Midbrain (tissue), 1 donor: Measurements from ENCODE around the gene RBMS2.
"Not testable (repeated sequence)": the region's sequence is repeated elsewhere in the genome, so short reads cannot be mapped to it uniquely, and the experiment has no call there.

Experiments used
- DNase-seq: peaks from one replicate; lab custom pipeline; 2025; lab: John Stamatoyannopoulos, UW

Gene RBMS2, protein sequence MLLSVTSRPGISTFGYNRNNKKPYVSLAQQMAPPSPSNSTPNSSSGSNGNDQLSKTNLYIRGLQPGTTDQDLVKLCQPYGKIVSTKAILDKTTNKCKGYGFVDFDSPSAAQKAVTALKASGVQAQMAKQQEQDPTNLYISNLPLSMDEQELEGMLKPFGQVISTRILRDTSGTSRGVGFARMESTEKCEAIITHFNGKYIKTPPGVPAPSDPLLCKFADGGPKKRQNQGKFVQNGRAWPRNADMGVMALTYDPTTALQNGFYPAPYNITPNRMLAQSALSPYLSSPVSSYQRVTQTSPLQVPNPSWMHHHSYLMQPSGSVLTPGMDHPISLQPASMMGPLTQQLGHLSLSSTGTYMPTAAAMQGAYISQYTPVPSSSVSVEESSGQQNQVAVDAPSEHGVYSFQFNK

DNA sequence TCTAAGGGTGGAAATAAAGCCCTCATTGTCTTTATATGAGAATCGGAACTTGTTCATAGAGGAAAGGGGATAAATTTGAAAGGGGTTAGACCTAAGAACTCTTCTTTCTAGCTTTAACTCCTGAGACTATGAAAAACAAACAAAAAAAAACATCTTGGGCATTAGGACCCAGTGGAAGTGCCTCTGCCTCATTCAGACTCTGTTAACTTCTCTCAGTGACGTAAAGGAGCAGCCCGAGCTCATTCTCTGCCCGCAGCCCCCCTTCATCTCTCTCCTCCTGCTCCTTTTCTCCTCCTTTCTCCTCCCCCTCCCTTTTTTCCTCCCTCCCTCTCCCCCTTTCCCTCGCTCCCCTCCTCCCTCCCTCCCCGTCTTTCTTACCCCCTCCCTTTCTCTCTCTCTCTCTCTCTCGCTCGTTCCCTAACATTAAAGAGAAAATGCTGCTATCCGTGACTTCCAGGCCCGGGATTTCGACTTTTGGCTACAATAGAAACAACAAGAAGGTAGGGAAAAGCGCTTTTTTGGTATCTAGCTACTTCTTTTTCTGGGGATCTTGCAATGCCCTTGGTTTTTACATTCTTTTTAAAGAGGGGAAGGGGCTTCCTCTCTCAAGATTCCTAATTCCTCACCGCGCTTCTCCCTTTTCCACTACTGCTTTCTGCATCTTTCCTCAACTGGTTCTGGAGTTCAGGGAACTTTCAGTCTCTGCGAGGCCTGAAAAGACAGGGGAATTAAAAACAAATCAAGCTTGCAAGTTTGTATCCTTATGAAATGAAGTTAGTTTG is at the start of gene RBMS2:
RBMS2 (plus strand) TSS at position 231 of the 782 bp plus-strand sequence; CDS start at position 435, 204 bp downstream.
- DNase-seq = peak; percentile 82

DNA sequence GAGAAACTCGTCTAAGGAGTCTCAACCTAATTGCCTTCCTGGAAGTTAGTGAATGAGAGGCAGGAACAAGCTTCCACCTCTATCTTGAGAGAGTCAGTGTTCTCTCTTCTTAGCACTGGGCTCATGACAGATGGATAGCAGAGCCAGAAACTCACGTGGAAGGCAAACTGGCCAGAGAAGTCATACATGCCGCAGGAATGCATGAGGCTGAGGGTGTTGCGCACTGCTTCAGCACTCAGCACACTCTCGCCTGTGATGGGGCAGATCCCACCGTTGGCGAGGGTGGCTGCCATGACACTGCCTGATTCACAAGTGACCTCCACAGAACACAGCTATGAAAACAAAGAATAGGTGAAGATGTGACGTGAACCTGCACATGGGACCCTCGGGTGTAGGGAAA is 47.2 kb upstream of the RBMS2 start:
- DNase-seq = no peak

DNA sequence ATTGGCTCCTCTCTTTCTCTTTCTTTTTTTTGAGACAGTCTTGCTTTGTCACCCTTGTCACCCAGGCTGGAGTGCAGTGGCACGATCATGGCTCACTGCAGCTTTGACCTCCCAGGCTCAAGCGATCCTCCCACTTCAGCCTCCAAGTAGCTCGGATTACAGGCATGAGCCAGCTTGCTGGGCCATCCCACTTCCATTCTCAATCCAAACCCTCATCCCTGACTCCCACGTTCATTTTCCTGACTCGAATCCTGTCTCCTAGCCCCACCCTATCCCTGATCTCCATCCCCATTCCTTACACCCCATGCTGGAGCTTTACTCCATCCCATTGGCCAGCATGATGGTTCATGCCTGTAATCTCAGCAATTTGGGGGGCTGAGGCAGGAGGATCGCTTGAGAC is 45.5 kb upstream of the RBMS2 start:
- DNase-seq = no peak

DNA sequence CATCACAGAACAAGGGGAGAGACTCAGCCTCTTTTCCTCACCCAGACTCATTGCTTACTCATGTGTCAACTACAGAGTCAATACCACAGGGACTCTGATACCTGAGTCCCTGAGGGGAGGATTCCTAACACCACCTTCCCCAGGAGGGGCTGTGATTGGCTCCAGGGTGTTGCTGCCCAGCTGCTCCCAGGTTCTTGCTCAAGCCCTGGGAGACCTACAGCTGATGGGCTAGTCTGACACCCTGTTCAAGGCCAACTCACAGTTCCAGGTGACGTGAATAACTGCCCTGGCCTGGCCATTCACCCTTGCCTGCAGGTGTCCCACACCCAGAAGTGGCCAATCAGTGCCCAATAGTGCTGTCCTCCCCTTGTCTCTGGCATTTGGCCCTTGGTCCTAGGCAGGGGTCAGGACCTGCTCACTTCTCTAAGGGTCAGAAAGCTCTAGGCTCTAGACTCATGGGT is 44.6 kb upstream of the RBMS2 start:
- DNase-seq = no peak

DNA sequence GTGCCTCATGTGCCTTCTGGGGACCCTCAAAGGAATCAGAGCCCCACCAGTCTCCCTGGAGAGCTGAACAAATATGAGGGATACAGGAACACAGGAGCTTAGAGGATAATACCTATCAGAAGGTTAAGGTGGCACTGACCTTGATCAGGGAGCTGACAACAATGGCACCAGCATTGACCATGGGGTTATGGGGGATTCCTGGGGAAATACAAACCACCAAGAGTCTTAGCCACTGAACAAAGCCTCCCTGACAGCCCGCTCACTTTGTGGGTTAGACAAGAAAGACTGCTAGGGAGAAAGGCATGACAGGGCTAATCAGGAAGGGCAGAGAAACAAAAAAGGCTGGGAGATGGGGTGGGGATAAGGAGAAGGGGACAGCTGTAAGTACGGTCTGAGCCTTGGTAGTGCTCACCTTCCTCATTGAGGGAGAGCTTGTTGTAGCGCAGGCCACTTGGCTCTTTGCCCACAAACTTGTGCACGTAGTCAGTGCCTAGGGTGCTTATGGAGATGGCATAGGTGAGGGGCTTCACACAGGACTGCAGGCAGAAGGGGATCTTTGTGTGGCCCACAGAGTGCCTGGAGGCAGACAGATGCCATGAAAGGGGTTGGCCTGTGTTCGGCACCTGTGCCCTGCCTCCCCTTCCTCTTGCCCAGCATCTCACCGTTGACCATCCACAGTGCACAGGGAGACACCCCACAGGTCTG is 43.9 kb upstream of the RBMS2 start:
- no peak for DNase-seq

DNA sequence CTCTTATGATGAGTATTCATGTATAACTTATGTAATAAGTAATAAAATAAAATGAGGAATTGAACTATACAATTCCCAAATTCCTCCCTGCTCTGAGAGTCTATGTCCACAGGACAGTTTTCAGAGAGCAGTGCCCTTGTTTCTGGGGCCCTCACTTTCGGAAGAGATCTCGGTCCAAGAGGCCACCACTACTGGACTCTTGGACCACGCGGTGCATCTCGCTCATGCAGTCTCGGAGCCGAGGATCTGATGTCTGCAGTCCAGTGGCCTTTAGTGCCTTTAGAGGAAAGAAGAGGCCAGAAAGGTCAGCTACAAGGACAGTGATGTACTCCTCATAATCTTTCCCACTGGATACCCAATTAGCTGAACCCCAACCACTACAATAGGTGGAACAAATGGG is 42.0 kb upstream of the RBMS2 start:
- DNase-seq = no peak

DNA sequence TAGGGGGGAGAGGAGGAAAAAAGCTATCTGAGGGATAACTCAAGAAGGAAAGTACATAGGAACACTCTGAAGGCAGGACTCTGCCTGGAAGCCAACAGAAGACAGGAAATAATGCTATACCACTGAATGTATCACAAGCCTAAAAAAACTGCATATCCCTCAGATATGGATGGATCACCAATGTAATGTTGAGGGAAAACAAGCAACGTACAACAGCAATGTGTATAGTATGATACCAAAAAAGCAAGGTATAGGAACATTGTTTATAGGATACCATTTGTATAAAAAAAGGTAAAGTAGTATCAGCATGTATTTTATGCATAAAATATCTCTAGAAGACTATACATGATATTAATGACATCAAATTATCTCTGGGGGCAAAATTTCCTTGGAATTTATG is 37.1 kb upstream of the RBMS2 start:
- DNase-seq = no peak

DNA sequence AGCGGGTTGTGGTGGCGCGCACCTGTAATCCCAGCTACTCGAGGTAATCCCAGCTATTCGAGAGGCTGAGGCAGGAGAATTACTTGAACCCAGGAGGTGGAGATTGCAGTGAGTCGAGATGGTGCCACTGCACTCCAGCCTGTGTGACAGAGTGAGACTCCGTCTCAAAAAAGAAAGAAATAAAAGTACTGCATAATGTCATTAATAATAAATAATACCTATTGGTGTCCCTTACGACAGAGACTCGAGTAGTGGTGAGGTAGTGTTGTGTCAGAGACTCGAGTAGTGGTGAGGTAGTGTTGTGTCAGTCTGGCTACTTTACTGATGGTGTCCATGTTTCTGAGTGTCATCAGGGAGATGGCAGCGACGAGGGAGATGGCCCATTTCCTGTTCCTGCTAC is 34.9 kb upstream of the RBMS2 start:
- DNase-seq = no peak

DNA sequence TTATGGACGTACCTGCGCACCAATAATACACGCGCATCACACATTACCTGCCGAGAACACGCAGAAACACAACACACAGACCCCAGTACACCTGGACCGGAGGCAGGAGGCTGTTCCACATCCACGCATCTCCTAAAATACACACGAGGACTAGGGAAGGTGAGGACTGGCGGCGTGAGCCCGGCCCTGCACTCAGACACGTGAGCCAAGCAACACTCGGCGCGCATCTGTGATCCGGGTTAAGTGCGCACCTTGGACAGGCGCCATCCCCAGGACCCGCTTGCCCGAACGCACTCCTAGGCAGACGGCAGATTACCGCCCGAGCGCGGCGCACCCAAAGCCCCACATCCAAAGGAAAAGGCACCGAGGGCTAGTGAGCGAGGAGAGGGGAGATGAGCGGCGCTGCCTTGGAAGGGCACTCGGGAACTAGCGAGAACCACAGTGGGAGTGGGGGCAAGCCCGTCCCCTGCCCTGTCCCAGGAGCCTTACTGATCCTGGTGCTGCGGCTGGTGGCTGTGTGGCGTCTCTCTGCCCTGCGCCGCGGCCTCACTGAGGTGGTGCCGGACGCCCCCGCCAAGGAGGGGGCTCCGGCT is 34.1 kb upstream of the RBMS2 start:
- no peak for DNase-seq

DNA sequence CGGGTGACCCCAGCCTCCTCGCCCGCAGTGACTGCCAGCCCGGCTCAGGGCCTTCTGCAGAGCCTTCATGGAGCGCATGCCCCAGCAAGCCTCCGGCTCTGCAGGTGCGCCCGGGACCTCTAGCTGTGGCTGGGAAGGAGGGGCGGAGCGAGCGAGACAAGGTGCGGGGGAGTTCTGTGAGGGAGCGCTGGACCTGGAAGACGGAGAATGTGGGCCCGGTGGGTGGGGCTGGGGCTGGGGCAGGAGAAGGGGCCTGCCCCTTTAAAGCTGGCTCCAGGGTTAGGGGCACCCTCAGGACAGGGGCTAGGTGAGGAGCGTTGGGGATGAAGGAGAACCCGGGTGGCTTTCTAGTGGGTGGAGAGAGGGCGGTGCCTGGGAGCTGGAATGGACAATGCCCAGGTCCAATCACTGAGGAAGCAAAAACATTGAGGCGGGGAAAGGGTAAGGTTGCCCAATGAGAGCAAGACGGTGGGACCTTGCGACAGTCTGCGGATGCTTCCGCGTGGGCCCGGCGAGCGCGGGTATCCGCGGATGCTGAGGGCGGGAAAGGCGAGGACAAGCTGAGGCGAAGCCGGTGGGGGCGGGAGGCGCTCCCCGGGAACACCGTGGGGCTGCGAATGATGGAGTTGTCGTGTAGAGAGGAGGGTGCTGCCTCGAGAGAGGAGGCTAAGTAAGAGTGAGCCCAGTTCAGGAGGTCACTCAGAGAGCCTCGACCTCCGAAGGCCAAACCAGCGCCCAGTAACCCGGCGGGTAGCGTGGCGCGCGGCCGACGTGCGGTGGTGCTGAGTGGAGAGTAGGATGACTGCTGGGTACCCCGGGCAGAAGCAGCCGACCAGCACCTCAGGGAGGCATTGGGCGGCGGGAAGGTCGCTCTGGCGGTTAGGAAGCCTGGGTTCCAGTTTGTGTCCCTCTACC is 33.3 kb upstream of the RBMS2 start, which contains the start of gene GLS2:
GLS2 (minus strand) TSS at position 121 of the 915 bp plus-strand sequence; CDS start at position 78, 43 bp downstream.
- peak; percentile 80 for DNase-seq

DNA sequence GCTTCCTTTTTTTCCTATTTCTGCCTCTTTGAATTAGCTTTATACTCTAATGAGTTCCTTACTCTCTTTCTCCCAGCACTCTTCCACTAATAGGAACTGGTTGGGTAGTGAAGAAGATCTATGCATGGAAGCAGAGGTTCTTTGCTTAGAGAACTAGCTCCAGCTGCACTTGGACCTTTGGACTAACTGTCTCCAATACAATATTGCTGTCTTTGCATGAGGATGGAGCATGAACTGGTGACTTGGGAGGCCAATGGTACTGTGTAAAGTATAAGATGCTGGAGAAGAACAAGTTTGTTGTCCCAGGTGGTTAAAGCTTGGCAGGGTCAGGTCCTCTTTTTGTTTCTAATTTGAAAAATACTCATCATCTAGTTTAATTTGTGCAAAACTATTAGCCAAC is 31.3 kb upstream of the RBMS2 start:
- no peak for DNase-seq

DNA sequence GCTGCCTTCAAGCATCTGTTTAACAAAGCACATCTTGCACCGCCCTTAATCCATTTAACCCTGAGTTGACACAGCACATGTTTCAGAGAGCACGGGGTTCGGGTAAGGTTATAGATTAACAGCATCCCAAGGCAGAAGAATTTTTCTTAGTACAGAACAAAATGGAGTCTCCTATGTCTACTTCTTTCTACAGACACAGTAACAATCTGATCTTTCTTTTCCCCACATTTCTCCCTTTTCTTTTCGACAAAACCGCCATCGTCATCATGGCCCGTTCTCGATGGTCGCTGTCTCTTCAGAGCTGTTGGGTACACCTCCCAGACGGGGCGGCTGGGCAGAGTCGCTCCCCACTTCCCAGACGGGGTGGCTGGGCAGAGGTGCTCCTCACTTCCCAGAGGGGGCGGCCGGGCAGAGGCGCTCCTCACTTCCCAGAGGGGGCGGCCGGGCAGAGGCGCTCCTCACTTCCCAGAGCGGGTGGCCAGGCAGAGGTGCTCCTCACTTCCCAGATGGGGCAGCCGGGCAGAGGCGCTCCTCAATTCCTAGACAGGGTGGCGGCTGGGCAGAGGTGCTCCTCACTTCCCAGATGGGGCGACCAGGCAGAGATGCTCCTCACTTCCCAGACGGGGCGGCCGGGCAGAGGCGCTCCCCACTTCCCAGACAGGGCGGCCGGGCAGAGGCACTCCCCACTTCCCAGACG is 28.1 kb upstream of the RBMS2 start:
- not testable (repeated sequence) for DNase-seq

DNA sequence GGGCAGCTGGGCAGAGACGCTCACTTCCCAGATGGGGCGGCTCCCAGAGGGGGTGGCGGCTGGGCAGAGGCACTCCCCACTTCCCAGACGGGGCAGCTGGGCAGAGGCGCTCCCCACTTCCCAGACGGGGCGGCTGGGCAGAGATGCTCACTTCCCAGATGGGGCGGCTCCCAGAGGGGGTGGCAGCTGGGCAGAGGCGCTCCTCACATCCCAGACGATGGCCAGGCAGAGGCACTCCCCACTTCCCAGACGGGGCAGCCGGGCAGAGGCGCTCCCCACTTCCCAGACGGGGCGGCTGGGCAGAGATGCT is 27.6 kb upstream of the RBMS2 start:
- DNase-seq = not testable (repeated sequence)

DNA sequence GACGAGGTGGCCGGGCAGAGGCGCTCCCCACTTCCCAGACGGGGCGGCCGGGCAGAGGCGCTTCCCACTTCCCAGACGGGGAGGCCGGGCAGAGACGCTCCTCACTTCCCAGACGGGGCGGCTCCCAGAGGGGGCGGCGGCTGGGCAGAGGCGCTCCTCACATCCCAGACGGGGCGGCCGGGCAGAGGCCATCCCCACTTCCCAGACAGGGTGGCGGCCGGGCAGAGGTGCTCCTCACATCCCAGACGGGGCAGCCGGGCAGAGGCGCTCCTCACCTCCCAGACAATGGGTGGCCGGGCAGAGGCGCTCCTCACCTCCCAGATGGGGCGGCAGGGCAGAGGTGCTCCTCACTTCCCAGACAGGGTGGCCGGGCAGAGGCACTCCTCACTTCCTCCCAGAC is 27.1 kb upstream of the RBMS2 start:
- not testable (repeated sequence) for DNase-seq

DNA sequence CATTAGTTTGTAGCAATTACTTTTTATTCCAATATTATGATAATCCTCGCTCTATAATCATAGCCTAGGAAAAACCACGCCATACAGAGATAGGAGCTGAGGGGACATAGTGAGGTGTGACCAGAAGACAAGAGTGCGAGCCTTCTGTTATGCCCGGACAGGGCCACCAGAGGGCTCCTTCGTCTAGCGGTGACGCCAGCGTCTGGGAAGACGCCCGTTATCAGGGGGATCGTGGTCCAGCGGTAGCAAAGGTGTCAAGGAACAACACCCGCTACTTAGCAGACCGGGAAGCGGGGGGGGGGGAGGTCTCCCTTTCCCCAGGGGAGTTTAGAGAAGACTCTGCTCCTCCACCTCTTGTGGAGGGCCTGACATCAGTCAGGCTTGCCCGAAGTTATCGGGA is 24.9 kb upstream of the RBMS2 start:
- DNase-seq = peak; percentile 4

DNA sequence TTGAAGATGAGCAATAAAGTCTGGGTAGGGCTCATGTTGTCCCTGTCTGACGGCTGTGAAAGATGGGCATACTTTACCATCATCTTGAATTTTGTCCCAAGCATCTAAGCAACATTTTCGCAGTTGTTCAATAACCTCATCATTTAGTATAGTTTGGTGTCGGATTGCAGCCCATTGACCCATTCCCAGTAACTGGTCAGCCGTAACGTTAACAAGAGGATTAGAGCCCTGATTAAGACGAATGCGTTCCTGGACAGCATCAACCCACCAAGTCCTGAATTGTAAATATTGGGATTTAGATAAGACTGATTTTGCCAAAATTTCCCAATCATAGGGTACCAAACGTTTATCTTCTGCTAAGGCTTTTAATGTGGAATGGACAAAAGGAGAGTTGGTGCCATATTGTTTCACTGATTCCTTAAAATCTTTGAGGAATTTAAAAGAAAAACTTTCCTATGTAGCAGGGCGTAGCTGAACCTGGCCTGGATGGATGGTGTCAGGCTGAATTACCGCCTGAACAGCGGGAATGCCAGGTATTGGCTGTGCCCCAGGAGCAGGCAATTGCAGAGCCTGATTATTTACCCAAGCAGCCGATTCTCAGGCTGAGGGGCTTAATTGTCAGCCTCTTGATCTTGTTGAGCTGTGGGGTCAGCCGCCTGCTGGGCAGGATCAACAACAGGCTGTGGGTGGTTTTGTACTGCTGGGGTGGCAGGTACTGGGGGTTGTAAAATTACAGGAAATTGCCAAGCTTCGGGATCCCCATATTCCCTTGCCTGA is 23.3 kb upstream of the RBMS2 start:
- DNase-seq = not testable (repeated sequence)

DNA sequence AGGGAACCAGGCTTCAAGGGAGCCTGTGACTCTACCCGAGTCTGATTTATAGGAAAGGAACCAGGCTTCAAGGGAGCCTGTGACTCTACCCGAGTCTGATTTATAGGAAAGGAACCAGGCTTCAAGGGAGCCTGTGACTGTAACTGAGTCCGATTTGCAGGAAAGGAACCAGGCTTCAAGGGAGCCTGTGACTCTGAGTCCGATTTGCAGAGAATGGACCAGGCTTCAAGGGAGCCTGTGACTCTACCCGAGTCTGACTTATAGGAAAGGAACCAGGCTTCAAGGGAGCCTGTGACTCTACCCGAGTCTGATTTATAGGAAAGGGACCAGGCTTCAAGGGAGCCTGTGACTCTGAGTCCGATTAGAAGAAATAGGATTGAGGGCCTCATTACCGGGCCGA is 22.2 kb upstream of the RBMS2 start:
- not testable (repeated sequence) for DNase-seq

DNA sequence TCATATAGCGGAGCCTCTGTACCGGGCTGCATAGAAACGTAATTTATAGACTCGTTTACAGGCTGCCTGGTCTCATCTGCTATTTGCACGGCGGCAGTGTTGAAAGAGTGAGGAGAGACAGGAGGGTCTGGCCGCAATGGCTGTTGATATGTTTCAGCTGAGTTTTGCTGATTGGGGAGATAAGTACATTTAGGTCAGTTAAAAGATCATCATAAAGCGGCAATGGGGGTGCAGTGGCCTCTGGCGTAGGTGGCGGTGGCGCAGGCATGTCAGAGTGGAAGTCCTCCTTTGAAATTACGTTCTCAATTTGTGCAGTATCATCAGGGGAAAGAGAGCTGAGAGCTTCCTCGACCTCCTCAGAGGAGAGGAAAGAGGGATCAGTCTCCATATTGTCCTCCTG is 21.7 kb upstream of the RBMS2 start:
- not testable (repeated sequence) for DNase-seq

DNA sequence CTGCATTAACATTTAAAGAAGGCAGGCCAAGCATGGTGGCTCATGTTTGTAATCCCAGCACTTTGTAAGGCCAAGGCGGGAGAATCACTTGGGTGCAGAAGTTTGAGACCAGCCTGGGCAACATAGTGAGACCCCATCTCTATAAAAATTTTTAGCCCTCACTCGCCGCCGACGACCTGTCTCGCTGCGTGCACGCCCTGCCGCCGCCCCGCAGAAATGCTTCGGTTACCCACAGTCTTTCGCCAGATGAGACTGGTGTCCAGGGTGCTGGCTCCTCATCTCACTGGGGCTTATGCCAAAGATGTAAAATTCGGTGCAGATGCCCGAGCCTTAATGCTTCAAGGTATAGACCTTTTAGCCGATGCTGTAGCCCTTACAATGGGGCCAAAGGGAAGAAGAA is 10.8 kb upstream of the RBMS2 start:
- DNase-seq = no peak

DNA sequence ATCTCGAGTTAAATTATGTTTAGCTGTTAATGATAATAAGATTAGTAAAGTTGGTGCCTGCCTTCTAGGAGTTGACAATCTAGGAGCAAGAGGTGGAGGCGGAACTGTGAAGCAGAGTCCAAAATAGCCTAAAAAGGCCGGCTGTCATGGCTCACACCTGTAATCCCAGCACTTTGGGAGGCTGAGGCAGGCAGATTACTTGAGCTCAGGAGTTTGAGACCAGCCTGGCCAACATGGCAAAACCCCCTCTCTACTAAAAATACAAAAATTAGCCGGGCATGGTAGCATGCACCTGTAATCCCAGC is 7.7 kb upstream of the RBMS2 start:
- not testable (repeated sequence) for DNase-seq
